ENCODE data around the gene FBRS.

FBRS gene

GRCh38 chr16:30697264-30698138 lies 39.3 kb downstream of the FBRS start:
- Mint-ChIP-seq H3K4me3 (peak overlapping the region; percentile 96), H3K36me3 (ENCODE audit: low read depth) (peaks cover 18% of the 10 kb centered on the region)

GRCh38 chr16:30698139-30698815 lies 40.0 kb downstream of the FBRS start:
- Mint-ChIP-seq H3K4me1 (peaks cover 43% of the 10 kb centered on the region), H3K4me3 (peak overlapping the region; percentile 96), H3K9me3 (no peaks in the 10 kb centered on the region), H3K27ac (peak overlapping the region; percentile 100), H3K27me3 (ENCODE audit: low read depth, poor library complexity) (no peaks in the 10 kb centered on the region), H3K36me3 (ENCODE audit: low read depth) (peaks cover 24% of the 10 kb centered on the region)
- TF ChIP-seq CTCF (IDR thresholded peaks at IDR 0.05) = no peak
- peak; percentile 98 for DNase-seq

More at GRCh38 chr16:30697264-30698138, 39.3 kb downstream of the FBRS start:
- no peaks in the 10 kb centered on the region for H3K9me3 Mint-ChIP-seq
- peaks cover 4% of the 10 kb centered on the region for H3K27me3 Mint-ChIP-seq (ENCODE audit: low read depth, poor library complexity)
- peak overlapping the region; percentile 100 for H3K27ac Mint-ChIP-seq
- DNase-seq = no peak
- TF ChIP-seq CTCF (IDR thresholded peaks at IDR 0.05) = no peak
- peaks cover 47% of the 10 kb centered on the region for H3K4me1 Mint-ChIP-seq

- peaks cover 37% of the 10 kb centered on the region for H3K4me1 Mint-ChIP-seq
- TF ChIP-seq CTCF (IDR thresholded peaks at IDR 0.05) = no peak
- no peaks in the 10 kb centered on the region for H3K9me3 Mint-ChIP-seq
These were observed 40.8 kb downstream of the FBRS start, which contains the start of gene SRCAP for GRCh38 chr16:30698816-30699614. SRCAP (plus strand) TSS chr16:30699171; CDS start chr16:30700825, 1,654 bp downstream.

GRCh38 chr16:30699615-30700099 lies 41.4 kb downstream of the FBRS start:
- peak overlapping the region; percentile 100 for H3K27ac Mint-ChIP-seq
- no peak for DNase-seq
- peak overlapping the region; percentile 96 for H3K4me3 Mint-ChIP-seq
- no peaks in the 10 kb centered on the region for H3K9me3 Mint-ChIP-seq
- H3K4me1 Mint-ChIP-seq = peaks cover 37% of the 10 kb centered on the region
- H3K27me3 Mint-ChIP-seq (ENCODE audit: low read depth, poor library complexity) = no peaks in the 10 kb centered on the region
- peaks cover 34% of the 10 kb centered on the region for H3K36me3 Mint-ChIP-seq (ENCODE audit: low read depth)
- no peak for TF ChIP-seq CTCF (IDR thresholded peaks at IDR 0.05)

More at GRCh38 chr16:30698816-30699614, 40.8 kb downstream of the FBRS start, which contains the start of gene SRCAP:
- H3K4me3 Mint-ChIP-seq = peak within 1 kb of the TSS; percentile 96
- H3K36me3 Mint-ChIP-seq (ENCODE audit: low read depth) = peaks cover 28% of the 10 kb centered on the region
- peak within 1 kb of the TSS; percentile 100 for H3K27ac Mint-ChIP-seq
- no peaks in the 10 kb centered on the region for H3K27me3 Mint-ChIP-seq (ENCODE audit: low read depth, poor library complexity)
- DNase-seq = peak; percentile 89

- Mint-ChIP-seq H3K27ac (peak overlapping the region; percentile 74), H3K4me1 (peaks cover 31% of the 10 kb centered on the region), H3K27me3 (ENCODE audit: low read depth, poor library complexity) (no peaks in the 10 kb centered on the region), H3K4me3 (peak overlapping the region; percentile 96), H3K36me3 (ENCODE audit: low read depth) (peaks cover 34% of the 10 kb centered on the region), H3K9me3 (no peaks in the 10 kb centered on the region)
- no peak for DNase-seq
- TF ChIP-seq CTCF (IDR thresholded peaks at IDR 0.05) = no peak
These were observed 42.3 kb downstream of the FBRS start for GRCh38 chr16:30700491-30700890.
